OCI-LY3 (cell line): ENCODE data around the gene ANOS1.

Experiments used
- H2AFZ ChIP-seq: fragments of 200-600, 300-600 bp; shearing (Covaris generic); 2 replicates; pipeline ENCODE4 v1.6.0; 2014; ENCODE audit warnings: antibody characterized with exemption, low read depth, low read length
- H3K27ac ChIP-seq: fragments of 200-600, 300-600 bp; sonication (generic); 2 replicates; pipeline ENCODE4 v1.5.1; 2014; ENCODE audit warnings: mild to moderate bottlenecking, low read length, moderate library complexity, mixed read lengths
- H3K27me3 ChIP-seq: fragments of 200-600, 300-600 bp; sonication (generic); 2 replicates; pipeline ENCODE4 v1.6.1; 2014; ENCODE audit warnings: low read depth, low read length, mixed read lengths
- H3K36me3 ChIP-seq: fragments of 200-600, 300-600 bp; sonication (generic); replicated peaks from 2 replicates; pipeline ENCODE3; 2014; ENCODE audit warnings: low read depth, low read length, mixed read lengths
- H3K4me1 ChIP-seq: fragments of 300-600, 200-600 bp; sonication (generic); 2 replicates; pipeline ENCODE4 v1.6.1; 2014; ENCODE audit warnings: low read length, mixed read lengths
- H3K4me2 ChIP-seq: fragments of 200-600, 300-600 bp; sonication (generic); 2 replicates; pipeline ENCODE4 v1.6.1; 2014; ENCODE audit warnings: low read length, mixed read lengths
- H3K4me3 ChIP-seq: fragments of 300-600, 200-600 bp; sonication (generic); 2 replicates; pipeline ENCODE4 v1.5.1; 2014; ENCODE audit warnings: antibody characterized with exemption, mild to moderate bottlenecking, low read length, moderate library complexity
- H3K79me2 ChIP-seq: fragments of 300-600, 200-600 bp; shearing (Covaris generic); 2 replicates; pipeline ENCODE4 v1.6.1; 2014; ENCODE audit warnings: mild to moderate bottlenecking, low read length, mixed read lengths
- H3K9ac ChIP-seq: fragments of 300-600, 200-600 bp; shearing (Covaris generic); 2 replicates; pipeline ENCODE4 v1.6.0; 2014; ENCODE audit warnings: mild to moderate bottlenecking, low read length, moderate library complexity
- H3K9me3 ChIP-seq: fragments of 200-600, 300-600 bp; shearing (Covaris generic); 2 replicates; pipeline ENCODE4 v1.6.1; 2014; ENCODE audit warnings: low read length, mixed read lengths; ENCODE audit not compliant: insufficient read depth
- H4K20me1 ChIP-seq: fragments of 200-600, 300-600 bp; sonication (generic); 2 replicates; pipeline ENCODE4 v1.6.1; 2016; ENCODE audit warnings: low read length, mixed read lengths; ENCODE audit not compliant: insufficient read depth
- CTCF ChIP-seq: fragments of 200-600, 300-600 bp; sonication (generic); IDR thresholded peaks from 2 replicates; pipeline ENCODE4 v1.5.1; 2014; ENCODE audit warnings: antibody characterized with exemption, low read length, low read depth
- EZH2phosphoT487 ChIP-seq: fragments of 200-600 bp; shearing (Covaris generic); IDR thresholded peaks from 2 replicates; pipeline ENCODE4 v1.6.1; 2018; ENCODE audit warnings: antibody characterized with exemption, mixed run types, low read depth

The ANOS1 gene

GRCh38 chrX:8730812-8731558 is 952 bp downstream of the ANOS1 start:
- Histone ChIP-seq H3K4me1 (no peaks in the 10 kb centered on the region), H3K4me3 (no peak overlapping the region), H3K27ac (no peak overlapping the region), H3K36me3 (no peaks in the 10 kb centered on the region), H3K27me3 (no peaks in the 10 kb centered on the region), H3K79me2 (no peaks in the 10 kb centered on the region), H4K20me1 (no peaks in the 10 kb centered on the region), H3K9ac (no peak overlapping the region), H2AFZ (no peak overlapping the region), H3K9me3 (no peaks in the 10 kb centered on the region), H3K4me2 (no peak overlapping the region)
- TF ChIP-seq CTCF (no peak), EZH2phosphoT487 (no peak)

GRCh38 chrX:8729811-8730210 is 2.1 kb downstream of the ANOS1 start:
- no peak for TF ChIP-seq CTCF
- no peak for TF ChIP-seq EZH2phosphoT487
- H3K9me3 ChIP-seq: no peaks in the 10 kb centered on the region
- H3K4me2 ChIP-seq: no peak overlapping the region
- no peaks in the 10 kb centered on the region for H3K4me1 ChIP-seq
- H3K4me3 ChIP-seq: no peak overlapping the region
- no peaks in the 10 kb centered on the region for H3K27me3 ChIP-seq
- no peak overlapping the region for H2AFZ ChIP-seq
- no peaks in the 10 kb centered on the region for H4K20me1 ChIP-seq
- H3K36me3 ChIP-seq: no peaks in the 10 kb centered on the region
- H3K9ac ChIP-seq: no peak overlapping the region
- no peak overlapping the region for H3K27ac ChIP-seq
- no peaks in the 10 kb centered on the region for H3K79me2 ChIP-seq

- Histone ChIP-seq H3K4me2 (no peak overlapping the region), H2AFZ (no peak overlapping the region), H3K4me1 (no peaks in the 10 kb centered on the region), H4K20me1 (no peaks in the 10 kb centered on the region), H3K27me3 (no peaks in the 10 kb centered on the region), H3K9me3 (no peaks in the 10 kb centered on the region), H3K9ac (no peak overlapping the region), H3K36me3 (no peaks in the 10 kb centered on the region), H3K27ac (no peak overlapping the region), H3K79me2 (no peaks in the 10 kb centered on the region), H3K4me3 (no peak overlapping the region)
- TF ChIP-seq CTCF: no peak
- TF ChIP-seq EZH2phosphoT487: no peak
Observed at GRCh38 chrX:8728932-8729535, 2.9 kb downstream of the ANOS1 start.

GRCh38 chrX:8726031-8726652 is 5.8 kb downstream of the ANOS1 start:
- H3K4me3 ChIP-seq: no peak overlapping the region
- no peaks in the 10 kb centered on the region for H3K27me3 ChIP-seq
- H4K20me1 ChIP-seq: no peaks in the 10 kb centered on the region
- TF ChIP-seq EZH2phosphoT487 (no peak), CTCF (no peak)
- no peaks in the 10 kb centered on the region for H3K9me3 ChIP-seq
- no peaks in the 10 kb centered on the region for H3K36me3 ChIP-seq
- no peak overlapping the region for H2AFZ ChIP-seq
- H3K9ac ChIP-seq: no peak overlapping the region
- no peaks in the 10 kb centered on the region for H3K4me1 ChIP-seq
- no peaks in the 10 kb centered on the region for H3K79me2 ChIP-seq
- no peak overlapping the region for H3K27ac ChIP-seq
- H3K4me2 ChIP-seq: no peak overlapping the region
